Breast epithelium (tissue), 4 donors: ENCODE data around the gene MICA. TPM values are rescaled to one million over a fixed set of nuclear protein-coding genes. Genes with fewer than 3 reads are reported as not detected.

Experiments used
- DNase-seq, 2 donors: peaks; one replicate each; pipeline ENCODE4 v3.0.0-alpha.2; 2019; ENCODE audit warnings: low spot score in 2 of 2
- H3K27ac ChIP-seq, 2 donors: fragments of 200-600 bp; sonication (generic) in 1 of 2; one replicate each; pipeline ENCODE4 v1.5.1; 2016 to 2019; ENCODE audit warnings: mild to moderate bottlenecking in 1 of 2
- H3K27me3 ChIP-seq, 2 donors: fragments of 200-600 bp; sonication (generic) in 1 of 2; one replicate each; pipeline versions ENCODE4 v1.5.1 to v1.6.0; 2017 to 2019; ENCODE audit warnings: control low read depth in 1 of 2, mild to moderate bottlenecking in 1 of 2
- H3K36me3 ChIP-seq: fragments of 200-600 bp; one replicate; pipeline ENCODE4 v1.5.1; 2019
- H3K4me1 ChIP-seq, 2 donors: fragments of 200-600 bp; sonication (generic); one replicate each; pipeline ENCODE4 v1.5.1; 2016 to 2019; ENCODE audit warnings: control low read depth in 1 of 2
- H3K4me3 ChIP-seq, 3 donors: fragments of 200-600 bp; sonication (generic); 1 replicate in 2 of 3; 2 replicates in 1 of 3; pipeline ENCODE4 v1.5.1; 2016 to 2019; ENCODE audit warnings: mild to moderate bottlenecking in 3 of 3, moderate library complexity in 2 of 3
- H3K9me3 ChIP-seq, 2 donors: fragments of 200-600 bp; sonication (generic) in 1 of 2; one replicate each; pipeline ENCODE4 v1.5.1; 2016 to 2019; ENCODE audit warnings: control low read depth in 1 of 2
- CTCF ChIP-seq, 3 donors: fragments of 450-650 bp; IDR thresholded peaks; one replicate each; pipeline ENCODE4 v1.5.1; 2016 to 2017; ENCODE audit warnings: antibody characterized with exemption in 3 of 3, mild to moderate bottlenecking in 3 of 3, moderate library complexity in 3 of 3
- POLR2A ChIP-seq: fragments of 450-650 bp; IDR thresholded peaks from one replicate; pipeline ENCODE4 v1.6.1; 2016; ENCODE audit warnings: antibody characterized with exemption, mild to moderate bottlenecking, moderate library complexity
- POLR2AphosphoS5 ChIP-seq, 3 donors: sonication (generic); formaldehyde crosslinking; IDR thresholded peaks; one replicate each; pipeline ENCODE4 v1.6.1; 2017; ENCODE audit warnings: antibody characterized with exemption in 3 of 3
- intact Hi-C: fragments of 100-400 bp; cut with DNase I; formaldehyde crosslinking; loops from one replicate; pipeline ENCODE4 v1.15.1; 2023; ENCODE audit warnings: low total_unique reads
- total RNA-seq, 3 donors: library from RNA; depleted of rRNA; stranded (reverse); fragments of >200 nt; gene quantifications; one replicate each; pipeline ENCODE4 v1.1.0, GENCODE V29; 2016

MICA gene
- 10 to 100 TPM; 14.9 to 28.1 (median 23.6) TPM for total RNA-seq

- peaks cover 4 to 9% of the 10 kb centered on the region in 2 donors for H3K4me1 ChIP-seq
- intact Hi-C loops, result loop anchor here (5.0 kb wide), 1 partner anchor 39 kb away; no protein-coding TSS in a partner anchor
- peak; percentile 91 to 94 for DNase-seq
- peak within 1 kb of the TSS; percentile 54 to 81 (median 73) for H3K4me3 ChIP-seq
- H3K27me3 ChIP-seq, result no peaks in the 10 kb centered on the region
- TF ChIP-seq POLR2A (peak; percentile 38), CTCF (IDR thresholded peaks at IDR 0.05) (peak in 1 of 3 donors; percentile 32), POLR2AphosphoS5 (IDR thresholded peaks at IDR 0.05) (peak in 2 of 3 donors; percentile 57 to 73)
- peak within 1 kb of the TSS; percentile 89 to 98 for H3K27ac ChIP-seq
- H3K9me3 ChIP-seq, result no peaks in the 10 kb centered on the region
- no peaks in the 10 kb centered on the region for H3K36me3 ChIP-seq
These were observed at the start of gene MICA for GRCh38 chr6:31403283-31404060. Gene MICA (plus strand): TSS chr6:31403595. CDS start chr6:31403633, 38 bp downstream.

DNA sequence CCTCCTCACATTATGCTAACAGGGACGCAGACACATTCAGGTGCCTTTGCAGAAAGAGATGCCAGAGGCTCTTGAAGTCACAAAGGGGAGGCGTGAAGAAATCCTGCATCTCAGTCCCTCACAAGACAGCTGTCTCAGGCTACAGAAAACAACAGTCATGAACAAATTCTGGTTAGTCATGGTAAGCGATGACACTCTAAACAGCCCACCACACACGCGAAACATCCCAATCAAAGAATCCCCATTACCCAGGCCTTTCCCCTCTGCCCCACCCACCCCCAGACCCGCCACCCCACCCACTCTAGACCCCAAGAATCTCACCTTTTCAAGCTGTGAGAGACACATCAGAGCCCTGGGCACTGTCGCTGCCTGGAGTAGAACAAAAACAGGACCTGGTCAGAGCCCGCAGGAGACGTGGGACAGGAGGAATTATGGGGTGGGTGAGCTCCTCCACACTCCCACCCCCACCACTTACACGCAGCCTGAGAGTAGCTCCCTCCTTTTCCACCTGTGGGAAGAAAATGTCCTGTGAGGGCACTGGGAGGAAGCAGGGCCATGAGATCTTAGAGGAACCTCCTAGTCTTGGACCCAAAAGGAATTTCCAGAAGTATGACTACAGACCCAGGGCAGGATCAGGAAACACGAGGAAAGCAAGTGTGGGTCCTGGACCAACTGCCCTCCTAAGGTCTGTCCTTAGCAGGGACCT, 49.1 kb upstream of the MICA start:
- Histone ChIP-seq H3K27ac (no peak overlapping the region), H3K4me1 (no peaks in the 10 kb centered on the region), H3K27me3 (no peaks in the 10 kb centered on the region), H3K36me3 (no peaks in the 10 kb centered on the region), H3K9me3 (no peaks in the 10 kb centered on the region), H3K4me3 (peak overlapping the region; percentile 68 to 80 (median 71))
- TF ChIP-seq CTCF (IDR thresholded peaks at IDR 0.05) (no peak), POLR2AphosphoS5 (IDR thresholded peaks at IDR 0.05) (no peak), POLR2A (no peak)
- intact Hi-C loops, result no loop called here
- DNase-seq, result no peak

DNA sequence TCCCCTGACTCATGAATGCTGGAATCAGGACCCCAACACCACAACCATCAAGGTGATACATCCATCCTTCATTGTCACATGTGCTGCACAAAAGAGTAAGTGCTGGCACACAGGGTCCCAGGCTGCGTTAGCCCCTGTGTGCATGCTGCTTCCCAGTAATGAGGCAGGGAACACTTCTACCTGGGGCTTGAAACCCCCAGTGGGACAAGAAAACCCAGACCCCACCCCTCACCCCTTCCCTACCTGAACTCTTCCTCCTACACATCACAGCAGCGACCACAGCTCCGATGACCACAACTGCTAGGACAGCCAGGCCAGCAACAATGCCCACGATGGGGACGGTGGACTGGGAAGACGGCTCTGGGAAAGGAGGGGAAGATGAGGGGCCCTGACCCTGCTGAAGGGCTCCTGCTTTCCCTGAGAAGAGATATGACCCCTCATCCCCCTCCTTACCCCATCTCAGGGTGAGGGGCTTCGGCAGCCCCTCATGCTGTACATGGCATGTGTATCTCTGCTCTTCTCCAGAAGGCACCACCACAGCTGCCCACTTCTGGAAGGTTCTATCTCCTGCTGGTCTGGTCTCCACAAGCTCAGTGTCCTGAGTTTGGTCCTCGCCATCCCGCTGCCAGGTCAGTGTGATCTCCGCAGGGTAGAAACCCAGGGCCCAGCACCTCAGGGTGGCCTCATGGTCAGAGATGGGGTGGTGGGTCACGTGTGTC, 48.4 kb upstream of the MICA start:
- Histone ChIP-seq H3K4me1 (no peaks in the 10 kb centered on the region), H3K9me3 (no peaks in the 10 kb centered on the region), H3K27me3 (no peaks in the 10 kb centered on the region), H3K27ac (peak overlapping the region; percentile 13 to 77), H3K4me3 (peak overlapping the region; percentile 68 to 80 (median 71)), H3K36me3 (no peaks in the 10 kb centered on the region)
- intact Hi-C loops, result no loop called here
- TF ChIP-seq POLR2A (no peak), POLR2AphosphoS5 (IDR thresholded peaks at IDR 0.05) (no peak), CTCF (IDR thresholded peaks at IDR 0.05) (no peak)
- DNase-seq, result no peak

GRCh38 chr6:31355583-31355948, 47.8 kb upstream of the MICA start:
- no peak for DNase-seq
- no peaks in the 10 kb centered on the region for H3K9me3 ChIP-seq
- H3K36me3 ChIP-seq, result no peaks in the 10 kb centered on the region
- no peaks in the 10 kb centered on the region for H3K27me3 ChIP-seq
- TF ChIP-seq CTCF (IDR thresholded peaks at IDR 0.05) (no peak), POLR2AphosphoS5 (IDR thresholded peaks at IDR 0.05) (no peak), POLR2A (no peak)
- no peaks in the 10 kb centered on the region for H3K4me1 ChIP-seq
- H3K27ac ChIP-seq, result peak overlapping the region in 1 of 2 donors; percentile 77
- intact Hi-C loops, result no loop called here
- peak overlapping the region; percentile 68 to 80 (median 71) for H3K4me3 ChIP-seq
